Stimulated activated CD8-positive, alpha-beta memory T cell treated with anti-CD3 and anti-CD28 coated beads, Interleukin-15, amount 100 ng/mL, for 1 hour (primary cell): ENCODE results near the gene KRTAP11-1.
A peak's percentile ranks its signal among the peaks of the same experiment; 100 is the strongest.

ENCODE experiments used
- DNase-seq: peaks from one replicate; pipeline ENCODE4 v3.0.0-alpha.2; 2020; ENCODE audit warnings: low read depth

The KRTAP11-1 gene, protein sequence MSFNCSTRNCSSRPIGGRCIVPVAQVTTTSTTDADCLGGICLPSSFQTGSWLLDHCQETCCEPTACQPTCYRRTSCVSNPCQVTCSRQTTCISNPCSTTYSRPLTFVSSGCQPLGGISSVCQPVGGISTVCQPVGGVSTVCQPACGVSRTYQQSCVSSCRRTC

DNA sequence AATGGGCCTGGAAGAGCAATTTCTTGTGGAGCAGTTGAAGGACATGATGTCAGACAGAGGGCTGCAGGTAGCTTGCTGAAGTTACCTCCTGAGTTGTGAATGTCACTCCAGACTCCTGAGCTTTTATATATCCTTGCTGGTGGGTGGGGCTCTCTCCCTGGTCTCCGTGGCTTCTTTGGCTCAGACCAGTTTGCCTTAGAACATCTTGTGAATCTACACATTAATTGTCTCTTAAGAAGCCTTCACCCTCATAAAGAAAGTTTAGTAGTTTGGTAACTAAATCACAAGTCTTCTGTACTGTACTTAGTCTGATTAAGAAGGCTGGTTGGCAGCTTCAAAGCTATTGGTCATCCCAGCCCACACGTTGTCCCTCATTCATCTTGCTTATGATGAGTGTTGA lies at the start of gene KRTAP11-1:
Gene KRTAP11-1 (minus strand): TSS at position 101 of the 400 bp plus-strand sequence. CDS start 56 bp downstream, at position 45.
- DNase-seq: no peak

DNA sequence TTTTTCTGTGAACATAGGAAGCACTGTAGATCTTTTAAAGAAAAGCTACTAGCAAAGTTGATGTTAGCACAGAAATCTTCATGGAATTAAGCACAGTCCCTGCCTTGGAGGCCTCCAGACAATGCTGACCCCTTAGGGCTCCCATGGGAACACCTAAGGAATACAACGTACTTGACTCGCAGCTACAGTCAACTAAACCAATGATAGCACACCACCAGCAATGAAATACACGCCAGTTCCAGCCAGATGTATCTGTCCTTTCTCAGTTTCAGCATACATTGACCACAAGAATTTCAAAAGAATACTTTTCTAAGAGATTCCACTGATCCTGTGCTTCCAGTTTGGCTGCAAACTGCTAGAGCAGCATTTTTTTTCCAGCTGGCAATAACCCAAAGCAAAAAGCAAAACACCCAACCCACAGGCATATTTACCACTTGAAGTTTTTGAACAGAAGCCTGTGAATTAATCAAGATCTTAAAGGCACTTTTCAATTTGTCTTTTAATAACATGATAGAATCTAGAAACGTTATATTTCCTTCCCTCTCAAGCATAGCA lies 42.8 kb upstream of the KRTAP11-1 start:
- DNase-seq: no peak

DNA sequence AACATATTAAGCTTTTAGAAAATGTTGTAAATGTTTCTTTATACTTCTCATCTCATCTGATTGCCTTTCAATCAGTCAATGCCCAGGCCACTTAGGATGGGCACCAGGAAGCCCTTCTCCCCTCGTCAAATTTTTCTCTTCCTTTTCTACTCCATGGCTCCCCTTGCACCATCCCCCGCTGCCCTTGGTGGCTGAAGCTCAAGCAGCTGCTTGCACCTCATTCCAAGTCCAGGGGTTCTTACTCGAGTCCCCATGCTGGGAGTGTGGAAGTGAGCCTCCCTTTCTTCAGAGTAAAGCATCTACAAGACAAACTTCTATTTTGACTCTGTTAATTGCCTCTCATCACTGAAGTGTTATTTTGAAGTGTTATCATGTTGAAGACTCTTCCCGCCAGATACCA lies 39.7 kb upstream of the KRTAP11-1 start:
- no peak for DNase-seq

DNA sequence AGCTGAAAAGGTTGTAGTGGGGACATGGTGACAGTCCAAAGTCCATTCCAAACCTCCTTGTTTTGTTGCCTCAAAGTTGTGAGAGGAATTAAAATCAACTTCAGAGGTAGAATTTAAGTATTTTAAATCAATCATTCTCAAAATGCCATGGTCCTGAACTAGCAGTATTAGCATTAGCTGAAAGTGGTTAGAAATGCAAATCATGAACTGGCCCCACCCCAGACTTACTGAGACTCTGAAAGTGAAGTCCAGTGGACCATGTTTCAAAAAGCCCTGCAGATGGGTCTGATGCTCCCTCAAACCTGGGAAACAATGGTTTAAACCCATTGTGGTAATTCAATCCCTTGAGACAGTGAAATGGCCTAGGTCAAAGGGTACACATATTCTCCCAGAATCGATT lies 36.2 kb upstream of the KRTAP11-1 start:
- no peak for DNase-seq

DNA sequence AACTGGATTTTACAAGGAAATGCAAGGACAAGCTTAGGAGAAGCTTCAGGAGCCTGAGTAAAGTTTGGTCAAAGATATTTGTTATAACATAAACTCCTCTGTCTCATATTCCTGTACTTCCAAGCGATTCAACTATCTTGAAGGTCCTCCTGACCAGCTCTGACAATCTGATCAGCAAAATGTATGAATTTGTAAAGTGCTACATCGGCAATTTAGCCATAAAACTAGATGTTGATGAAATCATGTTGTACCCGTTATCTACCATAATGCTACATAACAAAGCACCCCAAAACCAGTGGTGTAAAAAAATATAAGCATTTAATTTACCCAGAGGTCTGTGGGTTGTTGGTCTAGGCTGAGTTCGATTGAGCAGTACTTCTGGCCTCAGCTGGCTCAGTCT lies 19.5 kb upstream of the KRTAP11-1 start:
- no peak for DNase-seq

DNA sequence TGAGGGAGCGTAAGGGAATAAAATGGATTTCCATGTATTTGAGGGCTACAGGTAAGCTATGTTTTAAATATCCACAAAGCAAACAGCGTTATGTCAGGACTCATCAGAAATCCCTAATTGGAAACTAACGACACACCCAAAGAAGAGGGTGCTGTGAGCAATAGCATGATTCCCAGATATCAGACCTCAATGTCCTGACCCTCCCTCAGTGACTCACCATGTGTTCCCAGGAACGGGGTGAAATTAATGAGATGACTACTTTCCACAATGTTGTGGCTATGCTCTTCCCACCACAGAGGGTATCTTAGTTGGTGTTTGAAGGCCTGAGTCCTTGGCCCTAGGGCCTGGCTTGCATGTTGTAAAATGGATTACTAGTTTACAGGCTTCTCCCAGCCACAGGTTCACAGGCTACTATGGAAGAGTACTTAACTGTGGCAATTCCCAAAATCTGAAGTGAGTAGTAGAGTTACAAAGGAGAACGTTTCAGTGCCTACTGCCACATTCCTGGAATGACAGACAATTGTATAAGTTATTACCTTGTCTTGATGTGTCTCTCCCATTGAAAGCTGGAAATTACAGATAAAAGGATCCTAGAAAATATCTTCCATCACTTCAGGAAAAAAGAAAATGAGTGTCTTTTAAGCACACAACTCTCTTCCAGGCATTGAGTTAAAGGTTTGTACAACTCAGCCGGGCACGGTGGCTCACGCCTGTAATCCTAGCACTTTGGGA lies 1.7 kb upstream of the KRTAP11-1 start:
- no peak for DNase-seq

DNA sequence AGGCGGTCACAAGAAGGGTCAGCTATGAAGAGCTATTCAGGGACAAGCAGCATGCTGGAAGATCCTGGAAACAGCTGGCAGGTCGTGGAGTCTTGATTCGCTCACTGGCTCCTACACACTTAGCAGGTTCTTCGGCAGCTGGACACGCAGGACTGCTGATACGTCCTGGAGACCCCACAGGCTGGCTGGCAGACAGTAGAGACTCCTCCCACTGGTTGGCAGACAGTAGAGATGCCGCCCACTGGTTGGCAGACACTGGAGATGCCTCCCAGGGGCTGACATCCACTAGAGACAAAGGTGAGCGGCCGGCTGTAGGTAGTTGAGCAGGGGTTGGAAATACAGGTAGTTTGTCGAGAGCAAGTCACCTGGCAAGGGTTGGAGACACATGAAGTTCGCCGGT lies 466 bp downstream of the KRTAP11-1 start:
- DNase-seq: no peak

DNA sequence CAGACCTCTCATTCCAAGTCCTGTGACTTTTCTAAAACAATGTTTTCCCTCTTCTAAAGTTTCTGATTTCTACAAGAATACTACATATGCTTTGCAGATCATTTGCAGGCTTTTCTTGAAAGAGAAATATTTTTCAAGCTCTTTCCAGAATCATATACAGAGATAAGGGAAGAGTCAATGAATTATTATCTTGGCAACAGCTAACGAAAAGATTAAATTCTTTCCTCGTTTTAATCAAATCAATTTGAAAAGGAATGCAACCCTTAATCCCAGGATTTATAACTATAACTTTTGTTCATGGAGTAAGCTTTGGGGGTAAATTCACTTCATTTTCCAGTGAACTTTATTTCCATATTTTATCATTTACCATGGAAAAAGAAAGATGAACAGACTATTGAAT lies 6.9 kb downstream of the KRTAP11-1 start:
- DNase-seq: no peak

DNA sequence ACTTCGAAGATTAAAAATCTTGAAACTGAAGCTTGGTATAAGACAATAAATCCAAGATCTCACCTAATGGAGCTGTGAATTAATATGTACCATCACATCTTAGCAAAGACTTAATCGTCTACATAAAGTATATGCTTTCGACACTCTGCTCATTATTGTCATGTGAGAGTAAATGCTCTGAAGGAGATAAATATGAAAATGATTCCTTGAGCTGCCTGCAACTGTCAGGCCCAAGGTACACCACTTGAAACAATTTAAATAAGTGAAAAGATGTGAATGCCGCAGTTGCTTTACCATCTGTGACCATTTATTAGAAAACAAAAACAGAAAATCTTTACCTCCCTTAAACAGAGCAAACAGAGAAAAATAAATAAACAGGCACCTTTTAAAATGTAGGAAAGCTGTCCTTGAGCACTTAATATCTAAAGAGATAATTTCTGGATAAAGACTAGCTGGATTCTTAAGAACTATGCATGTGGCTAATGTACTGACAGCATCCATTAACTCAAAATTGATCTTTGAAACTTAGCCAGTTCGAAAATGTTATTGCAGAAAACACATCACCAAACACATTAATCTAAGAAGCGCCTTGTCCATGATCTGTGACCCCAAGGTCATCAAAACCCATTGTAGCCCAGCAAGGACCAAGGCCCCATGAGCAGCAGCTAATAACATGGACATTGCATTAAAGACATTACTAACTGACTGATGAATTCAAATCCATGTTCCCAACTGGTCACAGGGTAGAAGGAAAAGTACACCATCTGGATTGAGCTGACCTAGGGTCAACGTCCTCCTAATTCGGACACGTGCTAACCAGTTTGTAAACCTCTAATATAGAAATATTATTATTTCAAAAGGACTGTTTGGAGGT lies 33.5 kb downstream of the KRTAP11-1 start:
- no peak for DNase-seq

DNA sequence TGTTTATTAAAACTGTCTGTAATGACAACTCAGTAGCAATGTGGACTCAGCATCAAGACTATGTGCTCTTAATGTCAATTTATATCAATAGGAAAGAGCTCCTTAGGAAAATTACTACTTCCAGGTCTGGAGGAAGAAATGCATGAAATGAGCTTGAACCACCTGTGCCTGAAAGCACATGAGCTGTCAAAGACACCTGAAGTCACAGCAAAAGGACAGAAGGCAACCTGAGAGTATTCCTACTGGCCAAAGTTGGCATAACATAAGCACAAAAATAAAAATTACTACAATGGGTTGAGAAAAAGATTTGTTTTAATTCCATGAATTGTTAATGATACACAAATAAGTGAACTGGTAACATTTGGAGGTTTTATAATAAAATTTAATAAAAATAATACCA lies 38.4 kb downstream of the KRTAP11-1 start:
- DNase-seq: no peak

DNA sequence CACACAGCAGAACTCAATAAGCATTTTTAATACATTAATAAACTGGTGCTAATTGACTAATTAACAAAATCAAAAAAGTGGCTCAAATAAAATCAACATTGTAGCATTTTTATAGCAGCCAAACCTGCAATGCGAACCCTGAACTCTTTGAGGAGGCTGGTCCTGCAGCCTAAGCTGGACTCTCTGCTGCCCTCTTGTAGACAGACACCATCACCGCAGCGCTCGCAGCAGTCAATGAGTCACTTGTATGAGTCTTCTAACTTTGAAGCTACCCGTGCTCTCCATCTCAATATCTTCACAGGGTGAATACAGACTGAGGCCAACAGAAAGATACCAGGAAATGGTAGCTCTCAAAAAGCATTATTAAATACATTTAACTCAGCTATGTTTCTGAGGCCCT lies 42.1 kb downstream of the KRTAP11-1 start:
- no peak for DNase-seq

DNA sequence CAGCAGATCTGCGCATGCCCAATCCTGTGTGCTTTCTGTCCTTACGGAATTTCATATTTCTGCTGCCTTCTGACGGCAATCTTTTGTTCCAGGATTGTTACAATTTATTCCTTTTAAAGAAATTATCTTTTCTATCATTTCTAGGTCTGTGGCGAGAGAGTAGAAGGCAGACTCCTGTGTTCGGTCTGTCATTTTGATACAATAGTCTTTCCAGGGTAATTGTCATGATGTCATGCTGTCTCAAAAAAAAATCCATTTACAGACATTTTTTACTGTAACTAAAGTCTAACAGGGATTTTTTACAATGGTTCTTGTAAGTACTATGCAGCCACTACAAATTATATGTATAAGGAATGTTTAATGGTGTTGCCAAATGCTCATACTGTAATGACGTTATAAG lies 42.8 kb downstream of the KRTAP11-1 start:
- no peak for DNase-seq

DNA sequence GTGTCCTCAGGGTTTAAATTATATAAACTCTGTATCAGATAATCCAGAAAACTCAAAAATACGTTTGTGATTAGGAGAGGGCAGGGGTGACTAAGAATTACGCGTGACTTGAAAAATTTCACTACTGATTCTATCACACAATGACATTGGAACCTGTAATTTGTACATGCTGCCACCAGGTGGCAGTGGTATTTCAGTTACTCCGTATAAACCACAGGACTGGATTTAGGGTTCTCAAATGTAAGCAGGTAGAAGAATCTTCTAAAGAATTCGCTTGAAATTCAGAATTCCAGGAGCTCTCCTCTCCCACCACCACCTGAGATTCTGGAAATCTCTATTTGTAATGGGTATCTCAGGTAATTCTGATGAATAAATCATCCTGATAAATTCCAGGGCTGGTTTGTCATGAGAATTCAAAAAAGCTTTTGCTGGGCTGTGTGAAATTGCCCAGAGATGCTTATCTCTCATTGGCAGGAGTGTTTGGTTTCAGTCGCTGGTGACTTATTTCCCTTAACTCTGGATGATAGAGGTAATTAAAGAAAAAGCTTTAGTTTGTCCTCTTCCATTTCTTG lies 50.1 kb downstream of the KRTAP11-1 start:
- DNase-seq: peak; percentile 2
